ENCODE data around the gene BICDL1.

BICDL1 gene

DNA sequence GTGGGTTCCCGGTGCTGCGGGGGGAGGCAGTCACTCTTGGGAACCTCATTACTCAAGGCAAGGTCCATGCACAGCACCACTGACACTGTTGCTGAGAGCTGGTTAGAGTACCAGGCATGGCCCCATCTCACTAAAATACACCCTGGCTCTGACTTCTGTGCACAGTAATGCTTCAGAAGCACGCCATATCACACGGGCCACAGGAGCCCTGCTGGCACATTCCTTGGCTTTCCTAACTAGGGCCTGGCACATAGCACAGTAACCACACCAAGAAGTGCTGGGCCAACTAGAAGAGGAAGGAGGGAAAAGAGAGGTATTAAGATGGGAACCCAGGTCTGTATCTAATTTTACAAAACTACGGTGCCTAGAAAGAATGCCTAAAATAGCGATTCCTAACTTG is 141.0 kb downstream of the BICDL1 start:
- ATAC-seq (no peak), DNase-seq (no peak)

DNA sequence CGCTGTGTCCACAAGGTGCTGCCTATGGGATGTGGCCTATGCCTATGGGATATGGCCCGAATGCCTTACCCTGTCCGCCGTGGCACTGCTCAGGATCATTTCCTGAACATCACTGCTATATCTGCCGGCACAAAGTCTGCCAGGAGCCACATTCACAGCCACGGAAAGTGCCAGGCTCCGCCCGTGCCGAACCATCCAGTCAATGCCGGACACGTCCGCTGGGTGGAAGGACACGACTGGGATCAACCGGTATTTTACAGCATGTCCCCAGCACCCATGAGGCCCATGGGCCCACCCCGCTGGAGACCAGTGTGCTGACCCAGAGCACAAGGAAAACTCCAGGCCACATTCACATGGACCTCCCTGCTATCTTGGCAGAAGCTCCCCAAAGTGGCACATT is 142.1 kb downstream of the BICDL1 start:
- DNase-seq = no peak
- ATAC-seq = no peak

DNA sequence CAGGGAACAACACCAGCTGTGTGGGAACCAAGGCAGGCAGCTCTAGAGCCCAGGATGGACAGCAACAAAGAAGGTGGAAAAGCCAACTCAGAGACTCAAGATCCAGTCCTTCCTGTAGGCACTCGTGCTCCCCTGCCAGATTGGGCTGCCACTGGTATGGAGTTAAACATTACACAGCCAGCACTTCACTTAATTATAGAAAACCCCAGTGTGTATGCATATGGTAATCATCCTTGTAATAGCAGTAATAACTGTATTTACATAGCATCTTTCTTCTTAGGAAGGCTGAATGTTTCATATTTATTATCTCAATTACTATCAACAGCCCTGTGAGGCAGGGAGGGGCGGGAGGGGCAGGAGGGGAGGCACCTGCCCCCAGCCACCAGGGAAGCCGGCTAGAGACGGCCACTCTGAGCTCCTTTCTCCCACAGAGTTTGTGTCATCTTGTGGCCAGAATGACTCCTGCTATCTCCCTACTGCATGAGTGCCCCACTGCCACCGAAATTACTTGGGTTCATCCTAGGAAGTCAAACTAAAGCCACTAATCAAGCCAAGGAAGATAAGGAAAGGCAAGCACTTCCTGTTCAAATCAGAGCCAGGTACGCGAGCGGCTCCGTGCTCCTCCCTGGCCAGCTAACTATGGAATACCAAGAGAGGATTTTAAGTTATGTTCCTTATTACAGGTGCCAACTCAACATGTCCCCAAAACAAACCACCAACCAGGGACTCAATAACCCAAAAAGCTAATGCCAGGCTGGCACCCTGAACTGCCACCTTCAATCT is 143.2 kb downstream of the BICDL1 start:
- ATAC-seq (no peak), DNase-seq (no peak)

DNA sequence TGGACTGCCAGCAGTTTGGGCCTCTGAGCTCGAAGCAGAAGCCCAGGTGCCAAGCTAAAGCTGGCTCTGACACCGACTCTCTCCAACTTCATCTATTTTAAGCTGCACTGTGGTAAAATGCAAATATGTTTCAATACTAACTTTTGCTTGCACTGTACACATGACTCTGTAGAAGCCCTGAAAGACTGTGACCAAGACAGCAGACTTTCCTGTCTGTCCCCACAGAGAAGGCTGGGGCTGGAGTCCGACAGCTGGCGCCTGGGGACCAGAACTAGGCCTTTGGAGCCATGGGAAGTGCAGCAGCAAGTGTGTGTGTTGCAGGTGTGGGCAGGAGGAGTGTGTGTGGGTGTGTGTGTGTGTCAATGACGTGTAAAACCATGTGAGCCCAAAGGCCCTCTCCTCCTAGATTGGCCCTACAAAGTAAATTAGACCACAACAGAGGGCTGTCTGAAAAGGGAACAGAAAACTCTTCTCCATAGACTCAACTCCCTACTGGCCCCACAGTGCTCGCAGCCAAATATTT is 143.9 kb downstream of the BICDL1 start:
- no peak for DNase-seq
- ATAC-seq = no peak

DNA sequence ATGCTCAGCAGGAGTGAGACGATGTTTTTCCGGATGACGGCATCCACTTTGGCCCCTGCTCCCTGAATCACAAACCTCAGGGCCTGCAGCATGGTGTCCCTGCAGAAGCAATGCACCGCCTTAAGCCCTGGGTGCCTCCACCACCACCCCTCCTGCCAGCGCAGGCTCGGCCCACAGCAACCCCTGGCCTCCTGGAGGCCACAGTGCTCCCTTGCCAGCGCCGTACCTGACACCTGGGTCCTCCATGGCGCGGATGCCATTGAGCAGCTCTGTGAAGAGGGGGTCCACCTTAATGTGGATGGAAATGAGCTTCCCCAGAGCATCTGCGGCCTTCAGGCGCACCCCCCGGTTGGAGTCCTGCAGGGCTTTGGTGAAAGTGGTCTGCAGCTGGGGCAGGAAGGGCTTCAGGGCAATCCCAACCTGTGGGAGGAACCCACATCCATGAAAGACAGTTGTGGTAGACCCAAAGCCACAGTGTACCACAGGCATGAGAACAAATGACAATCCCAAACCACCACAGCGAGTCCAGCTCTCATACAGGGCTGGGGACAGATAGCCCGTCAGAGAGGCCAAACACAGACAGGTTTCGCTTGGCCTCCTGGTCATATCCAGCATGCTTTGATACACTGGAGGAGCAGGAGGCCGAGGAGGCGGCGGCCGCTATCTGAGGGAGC is 145.4 kb downstream of the BICDL1 start:
- DNase-seq (no peak), ATAC-seq (no peak)

DNA sequence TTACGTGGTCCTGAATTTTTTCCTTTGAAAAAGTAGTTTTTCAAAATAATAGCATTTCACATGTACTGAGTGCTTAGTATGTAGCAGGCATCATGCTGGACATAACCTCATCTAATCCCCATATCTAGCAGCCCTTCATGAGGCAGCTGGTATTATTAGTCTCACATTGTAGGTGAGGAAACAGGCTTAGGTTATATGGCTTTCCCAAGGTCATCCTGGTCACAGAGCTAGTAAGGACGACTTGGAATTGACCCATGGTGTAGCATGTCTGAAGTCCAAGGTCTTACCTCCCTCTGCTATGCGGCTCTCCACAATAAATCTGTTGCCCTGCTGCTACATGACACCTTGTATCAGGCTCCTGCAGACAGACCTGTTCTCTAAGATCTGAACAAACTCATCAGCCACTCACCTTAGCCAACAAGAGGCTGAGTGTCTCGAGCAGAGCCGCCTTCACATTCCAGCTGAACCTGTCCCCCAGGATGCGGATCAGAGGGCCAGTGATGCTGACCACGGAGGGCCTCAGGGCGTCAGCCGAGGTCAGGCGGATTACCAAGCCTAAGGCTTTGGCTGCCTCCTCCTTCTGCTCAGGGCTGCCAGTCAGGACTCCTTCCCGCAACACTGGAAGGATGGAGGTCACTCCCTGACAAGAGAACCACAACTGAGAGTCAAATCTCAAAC is 147.2 kb downstream of the BICDL1 start:
- DNase-seq (no peak), ATAC-seq (no peak)

DNA sequence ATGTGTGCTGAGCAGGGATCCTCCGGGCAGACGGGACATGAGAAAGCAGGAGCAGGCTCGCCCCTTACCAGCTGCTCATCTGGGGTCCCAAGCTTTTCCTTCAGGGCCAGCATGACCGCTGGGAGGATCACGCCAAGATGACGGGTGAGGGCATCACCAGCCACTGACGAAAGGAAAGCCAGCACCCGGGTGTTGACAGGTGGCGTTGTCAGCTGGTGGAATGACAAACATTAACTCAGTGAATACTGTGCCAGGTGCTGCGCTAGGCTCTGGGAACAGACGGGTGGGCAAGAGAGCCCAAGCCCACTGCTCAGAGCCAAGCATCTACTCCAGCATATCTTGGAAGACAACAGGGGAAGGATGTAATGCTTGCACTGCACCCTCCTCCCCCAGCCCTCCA is 148.8 kb downstream of the BICDL1 start:
- DNase-seq (no peak), ATAC-seq (no peak)

DNA sequence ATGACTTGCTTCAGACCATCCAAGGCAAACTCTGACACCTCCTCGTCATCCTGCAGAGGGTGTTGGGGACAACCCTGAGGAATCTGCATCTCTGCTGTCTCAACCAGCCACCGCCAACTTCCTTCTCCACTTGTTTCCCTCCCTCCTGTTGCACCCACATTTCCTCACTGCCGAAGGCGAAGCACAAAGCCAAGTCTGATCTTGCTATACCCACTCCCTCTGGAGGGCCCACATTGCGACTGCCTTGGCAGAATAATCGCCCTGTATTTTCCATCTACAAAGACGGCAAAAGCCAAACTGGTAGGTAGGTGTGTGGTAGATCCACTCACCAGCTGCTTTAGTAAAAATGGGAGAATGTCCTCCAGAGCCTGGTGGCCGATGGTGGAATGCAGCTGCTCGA is 149.3 kb downstream of the BICDL1 start:
- ATAC-seq (no peak), DNase-seq (no peak)

DNA sequence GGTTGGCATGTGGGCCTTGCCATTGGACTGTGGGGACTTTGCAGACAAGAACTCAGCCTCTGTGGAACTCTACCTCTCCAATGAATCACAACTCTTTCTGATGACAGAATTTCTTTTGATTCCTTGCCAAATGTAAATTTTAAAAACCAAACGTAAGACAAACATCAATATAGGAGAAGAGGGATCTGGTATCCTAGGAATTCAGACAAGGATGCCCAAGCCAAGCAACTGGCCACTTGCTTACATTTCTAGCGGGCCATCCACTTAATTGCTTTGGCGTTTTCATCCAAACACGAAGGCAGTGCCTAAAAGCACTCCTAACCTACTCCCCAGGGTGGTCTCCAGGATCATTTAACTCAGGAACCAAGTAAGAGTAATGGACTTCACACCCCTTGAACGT is 150.9 kb downstream of the BICDL1 start:
- DNase-seq = no peak
- ATAC-seq = no peak

DNA sequence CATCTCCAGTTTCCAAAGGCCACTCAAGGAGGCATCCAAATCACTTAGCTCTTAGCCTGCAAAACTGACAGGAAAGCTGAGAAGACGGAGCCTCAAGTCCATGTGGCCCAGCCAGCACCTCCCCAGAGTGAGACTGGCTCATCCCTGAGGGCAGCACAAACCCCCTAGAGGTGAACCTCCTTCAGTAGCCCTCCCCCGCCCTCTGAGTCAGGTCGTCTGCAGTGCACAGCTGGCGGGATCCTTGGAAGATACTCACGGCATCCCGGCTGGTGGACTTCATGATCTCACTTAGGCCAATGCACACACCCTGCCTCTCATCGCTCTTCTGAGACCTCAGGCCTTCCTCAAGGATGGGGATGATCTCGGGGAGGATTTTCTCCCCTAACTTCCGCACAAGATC is 151.6 kb downstream of the BICDL1 start:
- ATAC-seq = no peak
- no peak for DNase-seq

DNA sequence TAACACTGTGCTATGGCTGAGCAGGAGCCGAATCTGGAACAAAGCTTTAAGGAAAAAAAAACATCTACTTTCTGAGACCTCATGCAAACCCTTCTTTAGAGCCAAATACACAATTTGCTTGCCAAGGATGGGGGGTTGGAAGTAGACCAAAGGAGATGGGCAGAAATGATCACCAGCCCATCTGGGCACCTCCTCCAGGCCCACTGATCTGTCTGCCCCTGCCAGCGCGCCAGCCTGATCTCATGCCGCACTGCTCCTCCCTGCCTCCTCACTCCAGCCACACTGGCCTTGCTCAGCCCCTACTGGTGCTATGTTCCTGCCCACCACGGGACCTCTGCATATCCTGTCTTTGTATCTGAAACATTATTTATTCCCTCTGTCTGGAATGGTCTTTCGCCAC is 152.3 kb downstream of the BICDL1 start:
- no peak for DNase-seq
- no peak for ATAC-seq

DNA sequence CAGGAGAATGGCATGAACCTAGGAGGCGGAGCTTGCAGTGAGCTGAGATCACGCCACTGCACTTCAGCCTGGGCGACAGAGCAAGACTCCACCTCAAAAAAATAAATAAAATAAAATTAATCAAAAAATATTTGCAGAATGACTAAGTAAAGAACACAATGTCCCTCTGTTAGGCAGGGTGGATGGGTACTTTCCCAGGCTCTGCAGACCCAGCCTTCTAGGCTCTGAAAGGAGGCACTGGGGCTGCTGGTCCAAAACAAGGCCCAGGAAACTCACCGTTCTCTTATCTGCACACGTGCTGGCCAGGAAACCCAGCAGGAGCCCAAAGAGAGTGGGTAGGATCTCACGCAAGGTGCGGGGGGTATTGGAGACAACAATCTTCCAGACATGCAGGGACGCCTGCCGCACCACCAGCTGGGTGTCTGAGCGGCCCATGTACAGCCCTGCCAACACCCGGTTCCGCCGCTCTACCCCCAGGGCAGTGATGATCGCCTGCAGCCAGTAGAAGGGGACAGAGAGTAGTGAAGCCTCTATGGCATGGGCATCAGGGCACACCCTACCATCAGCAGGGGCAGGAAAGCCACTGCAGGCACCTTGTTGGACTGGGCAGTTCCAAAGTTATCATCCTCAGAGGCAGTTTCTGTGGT is 153.3 kb downstream of the BICDL1 start:
- DNase-seq = no peak

More for the DNA sequence above, 153.3 kb downstream of the BICDL1 start:
- ATAC-seq = no peak
